Occipital lobe (tissue), 3 donors: ENCODE results near the gene PDCD5. TPM values are rescaled to one million over a fixed set of nuclear protein-coding genes. Genes with fewer than 3 reads are reported as not detected.

Source experiments
- DNase-seq: peaks from one replicate; lab custom pipeline; 2025; lab: John Stamatoyannopoulos, UW
- small RNA-seq: library from RNA; depleted of rRNA; stranded (forward); fragments of <200 nt; gene quantifications from one replicate; pipeline ENCODE3, GENCODE V24; 2014
- total RNA-seq: library from RNA; depleted of rRNA; stranded (reverse); fragments of >200 nt; gene quantifications from one replicate; pipeline ENCODE4 v1.2.3, GENCODE V29; 2014

Gene PDCD5
- total RNA-seq, 1 donor from 2014 or later, result 32.3 TPM

DNA sequence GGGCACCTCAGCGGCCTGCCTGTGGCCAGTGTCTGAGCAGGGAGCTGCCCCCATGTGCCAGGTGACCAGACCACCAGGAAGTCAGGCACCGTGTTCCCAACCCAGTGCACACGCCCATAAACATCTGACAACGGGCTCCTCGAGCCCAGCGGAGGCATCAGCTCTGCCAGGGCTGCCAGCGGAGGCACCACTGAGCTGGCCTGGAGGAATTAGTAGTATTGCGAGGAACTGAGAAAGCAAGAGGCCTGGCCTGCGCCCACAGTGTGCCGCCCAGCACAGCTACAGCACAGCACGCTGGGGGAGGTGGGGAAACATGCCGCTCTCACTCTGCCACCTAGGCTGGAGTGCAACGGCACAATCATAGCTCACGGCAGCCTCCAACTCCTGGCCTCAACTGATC lies 49.3 kb downstream of the PDCD5 start:
- DNase-seq, result no peak

DNA sequence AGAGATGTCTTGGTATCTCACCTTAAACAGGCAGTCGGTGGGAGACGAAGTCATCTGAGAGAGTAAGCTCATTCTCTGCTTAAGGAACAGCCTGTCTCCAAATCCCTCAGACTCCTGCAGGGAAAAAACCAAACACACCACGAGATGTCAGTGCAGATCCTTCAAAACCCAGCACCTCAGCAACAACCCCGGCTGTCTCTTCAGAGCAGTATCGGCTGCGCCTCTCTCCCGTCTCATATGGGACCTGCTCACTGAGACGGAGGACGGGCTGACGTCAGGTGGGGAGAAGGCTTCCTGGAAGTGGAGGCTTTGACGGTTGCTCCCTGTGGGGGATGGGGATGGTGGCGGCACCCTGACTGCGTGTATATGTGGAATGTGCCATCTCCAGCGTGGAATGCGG lies 50.4 kb downstream of the PDCD5 start:
- DNase-seq, result no peak

Small RNA genes within 50 kb of the gene (small RNA-seq; reads per million reads assigned to genes)
- not detected for gene SNORA68B

Other genes with a start within 250 kb of the PDCD5 start
- gene ZNF507, start 235.6 kb upstream of the PDCD5 start, total RNA-seq, result 33.7 TPM
- 40.4 TPM for gene DPY19L3, start 175.4 kb upstream of the PDCD5 start, total RNA-seq
- 43.0 TPM for gene ANKRD27, start 94.0 kb downstream of the PDCD5 start, total RNA-seq
- gene RGS9BP, start 94.7 kb downstream of the PDCD5 start, total RNA-seq, result 0.78 TPM
- 8.1 TPM for gene NUDT19, start 110.6 kb downstream of the PDCD5 start, total RNA-seq
- gene TDRD12, start 138.6 kb downstream of the PDCD5 start, total RNA-seq, result 0.94 TPM